Astrocyte (in vitro differentiated cells and primary cell): ENCODE results near the gene FILIP1L.

ENCODE experiments used
- CTCF ChIP-seq: IDR thresholded peaks from 2 replicates; pipeline ENCODE4 v1.5.1; 2011; ENCODE audit warnings: low read depth, mild to moderate bottlenecking, inconsistent platforms, low read length, moderate library complexity; ENCODE audit not compliant: insufficient read depth
- EZH2 ChIP-seq: IDR thresholded peaks from 2 replicates; pipeline ENCODE4 v1.6.1; 2012; ENCODE audit warnings: mild to moderate bottlenecking, low read length, inconsistent platforms; ENCODE audit not compliant: insufficient read depth

DNA sequence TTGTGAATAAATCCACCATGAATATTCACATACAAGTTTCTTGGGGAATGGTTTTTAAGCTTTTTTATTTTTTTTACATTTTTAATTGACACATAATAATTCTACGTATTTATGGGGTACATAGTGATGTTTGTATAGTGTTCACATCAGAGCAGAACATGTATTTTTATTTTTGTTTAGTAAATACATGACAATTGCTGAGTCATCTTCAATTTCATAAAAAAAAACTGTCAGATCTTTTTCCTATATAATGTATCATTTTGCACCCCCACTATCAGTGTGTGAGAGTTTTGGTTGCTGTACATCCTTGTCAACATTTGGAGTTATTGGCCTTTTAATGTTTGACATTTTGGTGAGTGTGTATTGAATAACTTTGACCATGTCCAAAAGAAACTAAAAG is 39.9 kb upstream of the FILIP1L start:
- TF ChIP-seq CTCF = no peak
- TF ChIP-seq EZH2 = no peak
